ENCODE results near the gene RPUSD3.

GRCh38 chr3:9846931-9847488 is 3.2 kb upstream of the RPUSD3 start:
- TF ChIP-seq GATAD2B (IDR thresholded peaks at IDR 0.05; ENCODE audit: borderline replicate concordance), result no peak
- TF ChIP-seq GTF3C2 (IDR thresholded peaks at IDR 0.05; ENCODE audit: borderline replicate concordance, extremely low read depth, insufficient read length), result no peak

All from K562 (cell line).